ENCODE results near the gene STUM. TPM values are rescaled to one million over a fixed set of nuclear protein-coding genes. Genes with fewer than 3 reads are reported as not detected.

Gene STUM
- total RNA-seq, 1 experiment from 2014 or later: 0.11 TPM

GRCh38 chr1:226589008-226589733 is 40.6 kb downstream of the STUM start:
- Histone ChIP-seq H4K20me1 (ENCODE audit: control insufficient read depth, insufficient read depth, insufficient read length) (no peaks in the 10 kb centered on the region), H2BK12ac (ENCODE audit: insufficient read length, low read depth, low read length) (no peak overlapping the region), H4K91ac (ENCODE audit: insufficient read length, low read depth, low read length) (no peak overlapping the region), H3K56ac (ENCODE audit: insufficient read length, low read depth, low read length) (no peak overlapping the region), H3K18ac (ENCODE audit: insufficient read length, low read depth, low read length) (no peak overlapping the region), H3K9me3 (ENCODE audit: control insufficient read depth, low read depth, low read length) (no peaks in the 10 kb centered on the region), H2AFZ (ENCODE audit: low read length) (no peak overlapping the region), H4K5ac (ENCODE audit: insufficient read length, low read depth, low read length) (no peak overlapping the region), H3K27ac (ENCODE audit: insufficient read length, low read depth, low read length) (no peak overlapping the region), H3T11ph (ENCODE audit: low read length) (no peak overlapping the region), H2BK15ac (ENCODE audit: low read depth, low read length) (no peak overlapping the region), H3K4me2 (ENCODE audit: insufficient read depth, insufficient read length, low read length) (no peak overlapping the region), H4K8ac (replicated peaks; ENCODE audit: insufficient read length, low read depth, low read length) (no peak overlapping the region), H3K79me2 (ENCODE audit: insufficient read depth, low read length) (no peaks in the 10 kb centered on the region), H3K4ac (ENCODE audit: low read depth, low read length) (no peak overlapping the region), H3K4me1 (ENCODE audit: insufficient read depth, low read length) (no peaks in the 10 kb centered on the region), H3K27me3 (ENCODE audit: insufficient read depth, low read length) (no peaks in the 10 kb centered on the region; the same call in 1 of the 2 replicates), H3K9ac (ENCODE audit: extremely low read depth, insufficient read length, low read length) (no peak overlapping the region), H3K23ac (ENCODE audit: insufficient read length, low read depth, low read length) (no peak overlapping the region), H3K79me1 (ENCODE audit: insufficient read depth, low read depth, low read length, poor library complexity, severe bottlenecking) (no peaks in the 10 kb centered on the region), H2AK5ac (ENCODE audit: insufficient read length, low read length) (no peak overlapping the region), H3K14ac (ENCODE audit: insufficient read depth, low read length) (no peak overlapping the region), H2BK5ac (ENCODE audit: insufficient read length, low read length) (no peak overlapping the region), H2BK120ac (ENCODE audit: low read depth, low read length, poor library complexity, severe bottlenecking) (no peak overlapping the region), H2BK20ac (ENCODE audit: low read depth, low read length, poor library complexity, severe bottlenecking) (no peak overlapping the region), H3K23me2 (ENCODE audit: insufficient read length, low read depth, low read length, poor library complexity, severe bottlenecking) (no peaks in the 10 kb centered on the region)
- Mint-ChIP-seq H3K27me3 (ENCODE audit: low read depth) (peaks cover 10% of the 10 kb centered on the region), H3K9me3 (no peaks in the 10 kb centered on the region), H3K27ac (no peak overlapping the region; a peak in 1 of 7 replicates), H3K4me1 (peaks cover 10% of the 10 kb centered on the region in 2 experiments), H3K36me3 (ENCODE audit: insufficient read depth in 1 of 3, low read depth in 3 of 3) (no peaks in the 10 kb centered on the region), H3K4me3 (no peak overlapping the region)
- TF ChIP-seq CTCF (conservative IDR thresholded peaks at IDR 0.05): no peak
- no peak for DNase-seq
- WGBS (ENCODE audit: extremely low coverage, insufficient read length, low lambda C conversion rate): no CpG with 5 or more reads among the region's 11 CpGs

All from H9 (cell line).